DMS53 treated with DMSO at 0.1 percent for 48 hours (cell line): ENCODE measurements around the gene RAB7B.

Experiments used
- DNase-seq: peaks from one replicate; lab custom pipeline; 2025; ENCODE audit not compliant: unreplicated experiment; lab: John Stamatoyannopoulos, UW

The RAB7B gene

GRCh38 chr1:206023695-206024094, 20.5 kb upstream of the RAB7B start, which contains the start of gene CTSE:
Gene CTSE, minus strand, starts transcription at chr1:206023895. Its CDS starts 104 bp downstream, at chr1:206023791.
- DNase-seq: no peak

- no peak for DNase-seq
Measured at GRCh38 chr1:206022766-206023165, 19.6 kb upstream of the RAB7B start.

DNA sequence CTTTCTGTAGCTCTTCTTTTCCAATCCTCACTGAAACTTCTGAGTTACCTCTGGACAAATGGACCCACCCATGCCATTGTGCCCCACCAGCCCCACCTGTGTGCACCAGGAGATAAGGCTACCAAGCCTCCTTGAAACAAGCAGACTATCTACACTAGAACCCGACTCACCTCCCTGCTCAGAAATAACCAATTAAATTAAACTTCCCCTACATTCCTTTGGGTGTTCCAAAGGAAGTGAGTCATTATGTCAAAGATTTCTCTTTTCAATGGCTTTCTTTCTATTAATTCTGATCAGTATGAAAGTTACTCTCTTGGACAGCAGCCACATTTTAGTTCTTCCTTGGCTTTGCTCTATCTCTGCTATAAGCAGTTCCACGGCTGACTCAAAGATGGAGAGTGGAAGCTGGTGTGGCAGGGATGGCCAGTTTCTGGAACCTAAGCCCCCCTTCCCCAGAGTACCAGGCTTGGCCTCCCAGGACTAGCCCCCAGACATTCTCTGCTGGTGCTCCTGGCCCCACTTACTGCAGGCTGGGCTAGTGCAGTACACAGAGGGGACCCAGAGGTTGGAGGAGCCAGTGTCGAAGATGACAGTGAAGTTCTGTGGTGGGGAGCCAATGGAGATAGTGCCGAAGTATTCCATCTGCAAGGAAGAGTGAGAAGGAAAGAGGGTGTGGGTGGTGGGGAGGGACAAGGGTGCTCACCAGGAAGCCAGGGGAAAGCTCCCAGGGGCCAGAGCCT, 18.6 kb upstream of the RAB7B start:
- DNase-seq: no peak

GRCh38 chr1:206021008-206021625, 17.9 kb upstream of the RAB7B start:
- DNase-seq: no peak

- no peak for DNase-seq
Measured at GRCh38 chr1:206020393-206021007, 17.3 kb upstream of the RAB7B start.

DNA sequence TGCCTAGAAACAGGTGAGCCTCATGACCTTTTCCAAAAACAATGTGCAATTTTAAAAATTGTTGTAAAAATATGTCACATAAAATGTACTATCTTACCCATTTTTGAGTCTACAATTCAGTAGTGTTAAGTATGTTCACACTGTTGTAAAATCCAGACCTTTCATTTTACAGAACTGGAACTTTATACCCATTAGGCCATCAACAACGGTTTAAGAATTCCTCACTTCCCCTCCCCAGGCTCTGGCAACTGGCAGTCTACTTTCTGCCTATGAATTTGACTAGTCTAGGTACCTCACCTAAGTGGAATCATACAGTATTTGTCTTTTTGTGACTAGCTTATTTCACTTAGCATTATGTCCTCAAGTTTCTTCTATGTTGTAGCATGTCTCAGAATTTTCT, 11.9 kb upstream of the RAB7B start:
- no peak for DNase-seq

GRCh38 chr1:206014601-206015000, 11.4 kb upstream of the RAB7B start:
- DNase-seq: no peak

DNA sequence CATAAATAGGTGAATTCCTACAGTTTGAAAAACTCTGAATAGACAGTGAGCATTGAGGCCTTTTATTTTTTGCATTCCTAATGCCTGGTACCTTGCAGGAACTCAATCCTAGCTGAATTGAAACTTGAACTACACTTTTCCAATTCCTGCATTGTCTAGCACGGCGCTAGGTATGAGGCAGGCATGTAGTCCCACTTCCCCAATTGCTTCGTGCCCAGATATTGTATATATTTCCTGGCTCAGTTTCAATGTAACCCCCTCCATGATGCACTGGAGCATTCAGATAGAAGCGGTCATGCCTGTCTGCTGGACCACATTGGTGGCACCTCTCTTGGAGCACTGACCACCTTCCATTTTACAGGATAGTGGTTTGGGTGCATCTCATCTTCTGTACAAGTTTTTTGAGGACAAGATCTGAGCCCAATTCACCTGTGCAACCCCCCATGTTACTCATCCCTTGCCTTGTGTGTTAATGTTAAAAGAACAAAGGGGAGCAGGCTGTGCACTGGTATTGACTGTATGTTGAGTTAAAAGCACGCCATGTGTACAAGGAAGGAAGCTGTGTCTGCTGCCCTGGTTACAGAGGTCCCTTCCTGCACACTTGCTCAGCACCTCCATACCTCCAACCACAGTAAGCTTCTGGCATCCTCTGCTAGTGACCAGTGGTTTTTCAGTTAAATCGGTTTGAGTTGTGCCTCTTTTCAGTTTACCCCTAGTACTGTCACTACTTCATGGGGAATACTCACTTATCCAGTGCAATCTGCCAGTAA, 10.0 kb upstream of the RAB7B start:
- DNase-seq: no peak

DNA sequence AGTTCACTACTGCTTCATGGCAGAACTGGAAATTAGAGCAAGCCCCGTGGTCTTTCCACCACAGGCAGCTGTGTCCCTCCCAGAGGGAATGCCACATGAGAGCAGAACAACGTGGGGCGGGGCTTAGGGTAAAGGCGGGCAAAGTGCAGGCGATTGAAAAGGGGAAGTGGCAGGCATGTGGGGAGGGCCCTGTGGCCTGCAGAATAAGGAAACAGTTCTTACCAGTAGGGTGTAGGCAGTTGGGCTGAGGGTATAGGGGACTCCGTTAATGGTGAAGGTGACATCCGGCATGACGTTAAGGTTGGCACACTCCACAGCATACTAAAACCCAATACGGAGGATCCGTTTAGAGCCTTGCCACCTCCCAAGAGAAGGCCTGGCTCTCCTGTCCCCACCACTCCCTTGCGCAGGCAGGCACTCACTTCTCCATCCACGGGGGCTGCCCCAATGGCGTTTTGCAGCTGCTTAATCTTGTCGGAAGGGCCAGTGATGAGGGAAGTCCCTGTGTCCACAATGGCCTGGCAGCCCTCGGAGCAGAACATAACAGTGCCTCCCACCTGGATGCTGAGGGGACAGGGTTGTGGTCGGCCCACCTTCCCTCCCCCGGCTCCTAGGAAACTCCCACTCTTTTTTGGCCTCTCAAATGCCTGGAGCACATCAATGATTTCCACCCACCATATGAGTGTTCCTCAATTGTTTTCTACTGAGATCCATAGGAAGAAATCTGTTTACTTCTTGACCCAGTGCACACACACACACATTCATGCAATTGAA, 9.1 kb upstream of the RAB7B start:
- no peak for DNase-seq

- no peak for DNase-seq
Measured at GRCh38 chr1:206011057-206011456, 7.9 kb upstream of the RAB7B start.

DNA sequence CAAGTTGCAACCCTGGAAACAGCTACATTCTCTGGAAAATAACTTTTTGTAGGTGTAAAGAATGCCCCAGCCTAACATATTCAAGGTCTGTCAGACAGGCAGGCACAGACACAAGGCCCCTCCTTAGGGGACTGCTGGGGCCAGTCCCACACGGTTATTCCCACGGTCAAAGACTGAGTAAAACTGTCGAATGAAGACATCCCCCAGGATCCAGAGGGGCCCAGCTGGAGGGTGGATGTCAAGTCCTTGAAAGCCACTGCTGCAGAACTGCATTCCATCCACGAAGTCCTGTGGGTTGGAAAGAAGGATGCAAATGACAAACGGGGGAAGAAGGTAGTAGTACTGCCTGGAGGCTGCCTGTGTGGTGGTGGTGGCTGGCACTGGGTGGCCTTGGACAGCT, 6.9 kb upstream of the RAB7B start:
- DNase-seq: no peak

DNA sequence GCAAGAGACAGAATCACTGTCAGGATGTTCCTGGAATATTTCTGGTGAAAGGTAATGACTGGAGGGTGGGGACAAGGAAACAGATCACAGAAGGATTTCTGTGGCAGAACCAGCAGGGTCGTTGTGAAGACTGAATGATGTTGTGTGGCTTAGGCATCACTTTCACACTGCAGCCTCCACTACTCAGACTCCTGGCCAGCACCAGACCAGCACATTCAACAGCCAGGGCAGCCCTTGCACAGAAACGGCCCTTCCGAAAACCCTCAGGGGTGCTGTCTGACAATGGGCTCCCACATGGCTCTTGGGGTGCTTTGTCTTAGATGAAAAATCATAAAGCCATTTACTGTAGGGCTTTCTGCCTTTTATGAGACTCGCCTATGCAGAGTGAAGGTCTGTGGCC, 3.8 kb upstream of the RAB7B start:
- DNase-seq: no peak

DNA sequence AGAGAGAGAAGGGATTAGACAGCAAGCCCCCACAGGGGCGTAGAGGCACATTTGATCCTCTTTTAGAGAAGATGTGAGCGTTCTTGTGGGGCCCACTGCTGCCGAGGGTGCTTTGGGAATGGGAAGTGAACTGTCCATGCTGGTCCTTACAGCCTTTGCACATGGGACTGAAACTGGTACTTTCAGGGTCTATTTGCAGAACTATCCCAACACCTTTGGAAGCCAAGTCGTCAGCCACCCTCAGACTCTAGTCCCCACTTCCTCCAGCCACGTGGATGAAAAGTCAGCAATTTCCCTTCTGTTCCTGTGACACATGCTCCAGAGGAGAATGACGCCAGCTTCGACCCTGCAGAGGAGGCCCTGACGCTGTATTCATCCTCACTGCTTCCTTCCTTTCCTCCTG, 2.6 kb upstream of the RAB7B start:
- DNase-seq: no peak

- DNase-seq: no peak
Measured at GRCh38 chr1:206005234-206005633, 2.0 kb upstream of the RAB7B start.

GRCh38 chr1:206004826-206005225, 1.6 kb upstream of the RAB7B start:
- DNase-seq: no peak

DNA sequence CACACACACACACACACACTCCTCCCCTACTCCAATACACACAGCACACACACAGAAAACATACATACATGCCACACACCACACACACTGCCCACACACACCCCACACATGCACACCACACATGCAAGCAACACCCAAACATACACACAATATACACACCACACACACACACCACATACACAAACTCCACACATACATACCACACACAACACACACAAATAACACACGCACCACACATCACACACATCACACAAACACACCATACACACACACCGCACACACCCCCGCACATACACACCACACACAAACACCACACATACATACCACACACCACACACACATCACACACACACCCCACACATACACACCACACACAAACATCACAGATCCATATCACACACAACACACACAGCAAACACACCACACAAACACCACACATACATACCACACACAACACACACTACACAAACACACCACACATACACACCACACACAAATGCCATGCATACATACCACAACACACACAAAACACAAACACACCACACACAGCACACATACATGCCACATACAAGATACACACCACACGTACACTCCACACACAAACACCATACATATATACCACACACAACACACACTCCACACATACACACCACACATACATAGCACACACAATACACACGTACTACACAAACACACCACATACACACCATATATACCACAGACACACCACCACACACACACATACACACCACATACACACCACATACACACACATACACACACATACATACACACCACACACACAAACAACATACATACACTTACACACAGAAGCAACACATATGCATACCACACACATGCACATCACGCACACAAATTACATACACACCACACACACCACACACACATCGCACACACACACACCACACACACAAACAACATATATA, 932 bp upstream of the RAB7B start:
- DNase-seq: no peak

- DNase-seq: no peak
Measured at GRCh38 chr1:206002160-206002559, 1.0 kb downstream of the RAB7B start.

DNA sequence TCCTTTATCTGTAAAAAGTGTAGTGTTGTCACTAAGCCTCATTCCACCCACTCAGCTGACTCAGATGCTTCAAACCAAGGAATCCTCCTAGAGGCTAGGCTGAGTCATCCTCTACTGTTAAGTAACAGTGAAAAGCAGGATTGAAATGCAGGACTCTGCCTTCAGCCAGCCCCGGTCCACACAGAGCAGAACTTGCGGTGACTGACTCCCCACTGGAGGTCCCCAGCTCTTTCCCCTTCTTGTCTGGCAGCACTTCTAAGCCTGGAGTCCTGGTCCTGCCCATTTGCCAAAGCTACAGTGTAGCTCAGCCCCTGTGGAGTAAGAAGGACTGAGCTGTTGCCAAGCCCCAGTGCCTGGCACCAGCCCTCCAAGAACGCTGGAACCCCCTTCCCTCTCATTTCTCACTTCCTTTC, 1.7 kb downstream of the RAB7B start:
- DNase-seq: peak; percentile 31

GRCh38 chr1:206000641-206001339, 2.4 kb downstream of the RAB7B start:
- no peak for DNase-seq
